Endothelial cell of umbilical vein (primary cell): Measurements from ENCODE around the gene TPH2. TPM values are rescaled to one million over a fixed set of nuclear protein-coding genes. Genes with fewer than 3 reads are reported as not detected.
A peak's percentile ranks its signal among the peaks of the same experiment; 100 is the strongest.

ENCODE experiments used
- BruUV-seq: library from RNA; stranded (reverse); fragments of 400-500 nt; replicated peaks from 2 replicates; lab custom pipeline; 2021; lab: Mats Ljungman, UMichigan
- CTCF ChIA-PET: fragments of 300-600, 350-600 bp; sonication (Branson Sonifier 250); formaldehyde crosslinking; loops from one replicate; lab custom pipeline; 2021; ENCODE audit warnings: antibody characterized with exemption, inconsistent platforms; lab: Charles Lee
- POLR2A ChIA-PET: fragments of 300-600, 350-600 bp; sonication (Branson Sonifier 250); formaldehyde crosslinking; loops from one replicate; lab custom pipeline; 2021; ENCODE audit warnings: antibody characterized with exemption, inconsistent platforms; lab: Charles Lee
- DNase-seq: peaks from one replicate; pipeline ENCODE4 v3.0.0-alpha.2; 2011; ENCODE audit warnings: low read depth, low spot score
- FAIRE-seq: peaks from 2 replicates; lab custom pipeline; 2011; peaks lifted over from hg19 to GRCh38; lab: Jason Lieb, UNC
- H2AFZ ChIP-seq: 2 replicates; pipeline ENCODE4 v1.6.0; 2012; ENCODE audit warnings: low read depth, low read length, control low read depth, inconsistent platforms
- H3K27ac ChIP-seq: 2 replicates; pipeline ENCODE4 v1.5.1; 2011; ENCODE audit warnings: low read depth, mild to moderate bottlenecking, control low read depth, low read length, moderate library complexity; ENCODE audit not compliant: insufficient read depth
- H3K27me3 ChIP-seq, 2 experiments: 2 replicates each; pipeline versions ENCODE4 v1.6.0 to v1.6.1; 2011; ENCODE audit warnings: low read length in 2 of 2, mixed read lengths in 1 of 2; ENCODE audit not compliant: control insufficient read depth in 2 of 2, insufficient read depth in 2 of 2
- H3K36me3 ChIP-seq, 2 experiments: 2 replicates in 1 of 2; 3 replicates in 1 of 2; pipeline ENCODE4 v1.5.1; 2011; ENCODE audit warnings: low read length in 2 of 2, mild to moderate bottlenecking in 1 of 2, moderate library complexity in 1 of 2; ENCODE audit not compliant: control insufficient read depth in 2 of 2, insufficient read depth in 2 of 2; ENCODE audit errors: extremely low read depth in 1 of 2
- H3K4me1 ChIP-seq: 3 replicates; pipeline ENCODE4 v1.5.1; 2011; ENCODE audit warnings: mild to moderate bottlenecking, low read length; ENCODE audit not compliant: control insufficient read depth, insufficient read depth; ENCODE audit errors: extremely low read depth
- H3K4me2 ChIP-seq: 2 replicates; pipeline ENCODE4 v1.6.1; 2011; ENCODE audit warnings: low read length, control low read depth, mixed read lengths; ENCODE audit not compliant: insufficient read depth
- H3K4me3 ChIP-seq, 3 experiments: fragments of 200-600 bp in 1 of 3; sonication (generic), shearing (Covaris generic) in 1 of 3; replicated peaks in 1 of 3; 2 replicates each; pipeline ENCODE4 v1.5.1; 2011 to 2016; ENCODE audit warnings: control low read depth in 3 of 3, low read length in 3 of 3, mild to moderate bottlenecking in 2 of 3, inconsistent platforms in 1 of 3, low read depth in 1 of 3, moderate library complexity in 1 of 3; ENCODE audit not compliant: insufficient read depth in 1 of 3
- H3K79me2 ChIP-seq: 2 replicates; pipeline ENCODE4 v1.6.0; 2012; ENCODE audit warnings: low read length, inconsistent platforms; ENCODE audit not compliant: control insufficient read depth, insufficient read depth
- H3K9ac ChIP-seq: replicated peaks from 2 replicates; pipeline ENCODE3; 2011; ENCODE audit warnings: low read length, control low read depth; ENCODE audit not compliant: insufficient read depth; ENCODE audit errors: extremely low read depth
- H3K9me1 ChIP-seq: replicated peaks from 3 replicates; pipeline ENCODE4 v1.6.0; 2011; ENCODE audit warnings: mild to moderate bottlenecking, low read length; ENCODE audit not compliant: control insufficient read depth, insufficient read depth; ENCODE audit errors: extremely low read depth
- H3K9me3 ChIP-seq: replicated peaks from 2 replicates; pipeline ENCODE4 v1.5.1; 2012; ENCODE audit warnings: low read length, inconsistent platforms; ENCODE audit not compliant: control insufficient read depth, insufficient read depth
- H4K20me1 ChIP-seq: replicated peaks from 2 replicates; pipeline ENCODE3; 2011; ENCODE audit warnings: mild to moderate bottlenecking, low read length; ENCODE audit not compliant: control insufficient read depth, insufficient read depth; ENCODE audit errors: extremely low read depth
- CTCF ChIP-seq, 2 donors: IDR thresholded peaks; 1 replicate in 1 of 2; 2 replicates in 1 of 2; pipeline ENCODE4 v1.5.1; 2011; ENCODE audit warnings: low read length in 2 of 2, mild to moderate bottlenecking in 2 of 2, moderate library complexity in 2 of 2, control low read depth in 1 of 2, inconsistent platforms in 1 of 2, low read depth in 1 of 2; ENCODE audit not compliant: insufficient read depth in 1 of 2; ENCODE audit errors: extremely low read depth in 1 of 2
- EZH2 ChIP-seq: IDR thresholded peaks from 2 replicates; pipeline ENCODE4 v1.6.1; 2012; ENCODE audit warnings: borderline replicate concordance, low read depth, mild to moderate bottlenecking, moderate library complexity, low read length, inconsistent platforms; ENCODE audit not compliant: severe bottlenecking
- FOS ChIP-seq: IDR thresholded peaks from 2 replicates; pipeline ENCODE4 v1.6.1; 2011; ENCODE audit warnings: mild to moderate bottlenecking, low read length, moderate library complexity, borderline replicate concordance; ENCODE audit not compliant: insufficient read depth
- GATA2 ChIP-seq: IDR thresholded peaks from 2 replicates; pipeline ENCODE4 v1.7.0; 2011; ENCODE audit warnings: low read depth, mild to moderate bottlenecking, moderate library complexity, mixed read lengths, low read length; ENCODE audit not compliant: insufficient read length, insufficient read depth
- JUN ChIP-seq: IDR thresholded peaks from 2 replicates; pipeline ENCODE4 v1.6.1; 2011; ENCODE audit warnings: borderline replicate concordance, low read depth; ENCODE audit not compliant: insufficient read length, insufficient read depth
- MYC ChIP-seq: IDR thresholded peaks from one replicate; pipeline ENCODE4 v1.6.1; 2011; ENCODE audit warnings: mild to moderate bottlenecking, low read depth, low read length
- POLR2A ChIP-seq: IDR thresholded peaks from 2 replicates; pipeline ENCODE4 v1.6.1; 2012; ENCODE audit warnings: low read depth, mild to moderate bottlenecking, control low read depth, low read length
- POLR2AphosphoS5 ChIP-seq: IDR thresholded peaks from 2 replicates; pipeline ENCODE4 v1.6.1; 2012; ENCODE audit warnings: low read depth, mild to moderate bottlenecking, control low read depth, low read length, moderate library complexity; ENCODE audit not compliant: insufficient read depth
- dilution Hi-C: fragments of 300-500 bp; cut with MboI; formaldehyde crosslinking; loops from one replicate; pipeline ENCODE4 v1.15.0; 2019; ENCODE audit warnings: low sequenced_read_pairs; ENCODE audit not compliant: extremely low pct_ligation_motif_present
- intact Hi-C: fragments of 100-400 bp; cut with micrococcal nuclease; formaldehyde crosslinking; loops from one replicate; pipeline ENCODE4 v1.10.0; 2022
- polyA plus RNA-seq, 4 experiments: library from polyadenylated mRNA; depleted of rRNA in 3 of 4; stranded (reverse) in 3 of 4; unstranded in 1 of 4; fragments of >200 nt; gene quantifications; 2 replicates each; pipeline versions ENCODE4 v1.2.1 to v1.2.3, GENCODE V29; 2011 to 2012; ENCODE audit warnings: missing spikeins in 1 of 4
- total RNA-seq: library from RNA; stranded (reverse); gene quantifications from 2 replicates; pipeline ENCODE4 v1.2.3, GENCODE V29; 2021
- TF ChIP-seq, protein P1 (sequence below): IDR thresholded peaks from 2 replicates; pipeline ENCODE4 v1.6.1; 2011; ENCODE audit not compliant: insufficient read depth, insufficient read length

TPH2 gene
- total and polyA plus RNA-seq, 2 donors (not counting 3 experiments of a cell fraction or from before 2014, with no cell fraction given): not detected

DNA sequence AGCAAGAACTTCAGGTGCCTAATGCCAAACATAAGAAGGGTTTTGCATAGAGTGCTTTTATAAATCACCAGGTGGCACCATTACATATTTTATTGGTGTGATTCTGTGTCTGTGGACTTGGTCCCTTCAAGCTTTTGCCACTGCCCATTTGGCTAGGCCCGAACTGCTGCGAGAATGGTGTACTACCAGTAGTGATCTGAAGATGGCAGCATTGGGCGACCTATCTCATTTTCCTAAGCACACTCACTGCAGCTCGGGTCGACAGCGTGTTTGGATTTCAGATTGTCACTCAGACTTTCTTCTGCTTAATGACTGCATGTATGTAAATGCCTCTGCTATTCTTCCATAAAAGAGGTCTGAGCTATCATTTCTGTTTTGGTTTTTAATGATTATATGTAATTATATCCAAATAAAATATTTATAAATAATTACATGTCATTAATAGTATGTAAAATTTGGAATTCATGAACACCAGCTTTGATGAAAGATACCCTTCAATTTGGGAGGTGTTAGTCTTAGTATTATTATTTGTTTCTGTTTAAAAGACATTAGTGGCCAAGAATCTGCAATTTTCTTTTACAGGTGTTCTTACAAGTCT, 78.5 kb downstream of the TPH2 start:
- H3K9ac ChIP-seq: no peak overlapping the region
- dilution Hi-C loops: no loop called here
- no peak overlapping the region for H3K4me3 ChIP-seq
- ChIA-PET POLR2A (no interaction called here), CTCF (interaction anchor here (0.6 to 1.0 kb wide), 3 partner anchors 8 to 237 kb away, joined by 3 to 7 read pairs (median 3); no protein-coding TSS in a partner anchor)
- H3K27ac ChIP-seq: no peak overlapping the region
- H3K9me3 ChIP-seq: no peaks in the 10 kb centered on the region
- H3K27me3 ChIP-seq: no peaks in the 10 kb centered on the region
- no peaks in the 10 kb centered on the region for H3K36me3 ChIP-seq
- H3K9me1 ChIP-seq: no peaks in the 10 kb centered on the region
- H2AFZ ChIP-seq: no peak overlapping the region
- no TSS peak for BruUV-seq
- H3K4me2 ChIP-seq: no peak overlapping the region
- TF ChIP-seq POLR2AphosphoS5: no peak
- peak; percentile 53 to 73 for TF ChIP-seq CTCF (IDR thresholded peaks at IDR 0.05; ENCODE audit: extremely low read depth in 1 of 2, insufficient read depth in 1 of 2, low read depth in 1 of 2, low read length in 2 of 2)
- peak; percentile 89 for FAIRE-seq
- no peaks in the 10 kb centered on the region for H4K20me1 ChIP-seq
- no peaks in the 10 kb centered on the region for H3K79me2 ChIP-seq
- intact Hi-C loops: no loop called here
- DNase-seq: peak; percentile 82
- no peaks in the 10 kb centered on the region for H3K4me1 ChIP-seq

DNA sequence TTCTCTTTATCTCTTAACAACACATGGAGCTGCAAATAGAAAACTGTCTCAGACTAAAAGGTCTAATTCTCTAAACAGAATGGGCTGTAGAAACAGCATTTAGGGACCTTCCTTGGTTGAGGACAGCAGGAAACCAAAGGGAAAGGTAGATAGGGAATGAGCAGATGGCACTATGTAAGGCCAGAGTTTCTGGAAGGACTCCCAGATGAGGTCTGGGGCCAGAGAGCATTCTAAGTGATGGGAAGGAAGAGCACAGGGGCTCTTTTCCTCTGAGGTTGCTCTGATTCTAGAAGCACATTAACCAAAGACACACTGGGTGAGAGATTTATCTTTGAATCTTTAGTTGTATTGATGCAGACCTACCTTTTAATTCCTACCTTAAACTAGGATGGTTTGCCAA, 79.4 kb downstream of the TPH2 start:
- Histone ChIP-seq H4K20me1 (no peaks in the 10 kb centered on the region), H3K4me3 (no peak overlapping the region), H3K36me3 (no peaks in the 10 kb centered on the region), H3K27ac (no peak overlapping the region), H3K9me3 (no peaks in the 10 kb centered on the region), H2AFZ (no peak overlapping the region), H3K4me2 (no peak overlapping the region), H3K79me2 (no peaks in the 10 kb centered on the region), H3K9me1 (no peaks in the 10 kb centered on the region), H3K4me1 (no peaks in the 10 kb centered on the region), H3K9ac (no peak overlapping the region), H3K27me3 (no peaks in the 10 kb centered on the region)
- dilution Hi-C loops: no loop called here
- no peak for FAIRE-seq
- POLR2A ChIA-PET: no interaction called here
- intact Hi-C loops: no loop called here
- TF ChIP-seq FOS: no peak
- no peak for TF ChIP-seq POLR2A
- no peak for TF ChIP-seq POLR2AphosphoS5
- TF ChIP-seq JUN: no peak
- no peak for TF ChIP-seq MYC
- TF ChIP-seq, protein P1, sequence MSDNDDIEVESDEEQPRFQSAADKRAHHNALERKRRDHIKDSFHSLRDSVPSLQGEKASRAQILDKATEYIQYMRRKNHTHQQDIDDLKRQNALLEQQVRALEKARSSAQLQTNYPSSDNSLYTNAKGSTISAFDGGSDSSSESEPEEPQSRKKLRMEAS: no peak
- TF ChIP-seq GATA2: no peak
- TF ChIP-seq EZH2: no peak
- TF ChIP-seq CTCF (IDR thresholded peaks at IDR 0.05; ENCODE audit: extremely low read depth in 1 of 2, insufficient read depth in 1 of 2, low read depth in 1 of 2, low read length in 2 of 2): no peak
- BruUV-seq: no TSS peak
- CTCF ChIA-PET: interaction anchor here (1.2 kb wide), 1 partner anchor 12 kb away, joined by 3 read pairs; no protein-coding TSS in a partner anchor
- no peak for DNase-seq
